Heart left ventricle (tissue), 13 donors: ENCODE data around the gene ILRUN.

Source experiments
- POLR2A ChIP-seq, 2 donors: fragments of 450-650 bp; IDR thresholded peaks; one replicate each; pipeline ENCODE4 v1.6.1; 2017; ENCODE audit warnings: antibody characterized with exemption in 2 of 2, mild to moderate bottlenecking in 2 of 2, moderate library complexity in 2 of 2
- TF ChIP-seq, protein P1 (sequence below), 12 donors: fragments of 200-600 bp; sonication (generic) in 4 of 12; IDR thresholded peaks; one replicate each; pipeline versions ENCODE4 v1.5.0 to v1.8.0; 2018 to 2022; ENCODE audit warnings: antibody characterized with exemption in 12 of 12, mild to moderate bottlenecking in 5 of 12
- donor health status: ischemic (EF 13 %, LVEDD 7.1; RV severe dilation, severe dysfunction).
- donor health status: DM: no; HTN: yes; CAD: no.
- donor health status: DM: no; HTN: no; CAD: no.
- donor health status: ischemic (EF 25% LVEDD 6.9; RV normal size, moderate dysfunction).
- donor health status: ischemic (EF 25% LVEDD 5.7; RV mildly dilated, moderate dysfunction).
- donor health status: ischemic (EF 35%, LVEDD 5.7; RV mildly dilated, moderate dysfunction).
- donor health status: nonischemic (EF 11% LVEDD 7.7; RV severe dilation, severe dysfunction).
- donor health status: DM: yes; HTN: yes; CAD: no.
- donor health status: PGD.
- donor health status: ischemic (EF 29% LVEDD 5.4; RV normal size, mild dysfunction).
- donor health status: nonischemic (EF 23%, LVEDD 6.1; RV moderate dilation, normal function).

- TF ChIP-seq, protein P1, sequence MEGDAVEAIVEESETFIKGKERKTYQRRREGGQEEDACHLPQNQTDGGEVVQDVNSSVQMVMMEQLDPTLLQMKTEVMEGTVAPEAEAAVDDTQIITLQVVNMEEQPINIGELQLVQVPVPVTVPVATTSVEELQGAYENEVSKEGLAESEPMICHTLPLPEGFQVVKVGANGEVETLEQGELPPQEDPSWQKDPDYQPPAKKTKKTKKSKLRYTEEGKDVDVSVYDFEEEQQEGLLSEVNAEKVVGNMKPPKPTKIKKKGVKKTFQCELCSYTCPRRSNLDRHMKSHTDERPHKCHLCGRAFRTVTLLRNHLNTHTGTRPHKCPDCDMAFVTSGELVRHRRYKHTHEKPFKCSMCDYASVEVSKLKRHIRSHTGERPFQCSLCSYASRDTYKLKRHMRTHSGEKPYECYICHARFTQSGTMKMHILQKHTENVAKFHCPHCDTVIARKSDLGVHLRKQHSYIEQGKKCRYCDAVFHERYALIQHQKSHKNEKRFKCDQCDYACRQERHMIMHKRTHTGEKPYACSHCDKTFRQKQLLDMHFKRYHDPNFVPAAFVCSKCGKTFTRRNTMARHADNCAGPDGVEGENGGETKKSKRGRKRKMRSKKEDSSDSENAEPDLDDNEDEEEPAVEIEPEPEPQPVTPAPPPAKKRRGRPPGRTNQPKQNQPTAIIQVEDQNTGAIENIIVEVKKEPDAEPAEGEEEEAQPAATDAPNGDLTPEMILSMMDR (IDR thresholded peaks at IDR 0.05), result no peak
- no peak for TF ChIP-seq POLR2A (IDR thresholded peaks at IDR 0.05)
Measured at GRCh38 chr6:34663831-34664255, 32.7 kb downstream of the ILRUN start.
